GM13976 (cell line): ENCODE measurements around the gene CLCNKB.
"Not testable (repeated sequence)": the region's sequence is repeated elsewhere in the genome, so short reads cannot be mapped to it uniquely, and the experiment has no call there.

Experiments used
- DNase-seq: peaks from one replicate; pipeline ENCODE4 v3.0.0; 2012; ENCODE audit warnings: low spot score
- CTCF ChIP-seq: IDR thresholded peaks from 2 replicates; pipeline ENCODE4 v1.5.1; 2012; ENCODE audit warnings: borderline replicate concordance, mild to moderate bottlenecking; ENCODE audit not compliant: insufficient read depth; ENCODE audit errors: extremely low read depth, missing control alignments, control extremely low read depth
- in situ Hi-C: fragments of 300-500 bp; cut with MboI; formaldehyde crosslinking; loops from one replicate; pipeline ENCODE4 v1.12.0; 2022; ENCODE audit warnings: low sequenced_read_pairs, mixed read lengths, inconsistent platforms; ENCODE audit not compliant: unreplicated experiment

Gene CLCNKB

GRCh38 chr1:16054598-16055540, 11.3 kb downstream of the CLCNKB start:
- TF ChIP-seq CTCF, result no peak
- DNase-seq, result no peak
- in situ Hi-C loops, result no loop called here

- DNase-seq, result peak; percentile 94
- in situ Hi-C loops, result no loop called here
- TF ChIP-seq CTCF, result peak; percentile 97
Observed at GRCh38 chr1:16055613-16056520, 12.3 kb downstream of the CLCNKB start.

- in situ Hi-C loops, DNase-seq: not testable (repeated sequence)
Observed at GRCh38 chr1:16056521-16056912, 12.9 kb downstream of the CLCNKB start.

- in situ Hi-C loops, DNase-seq: not testable (repeated sequence)
Observed at GRCh38 chr1:16057314-16057915, 13.8 kb downstream of the CLCNKB start.

GRCh38 chr1:16058394-16059120, 15.0 kb downstream of the CLCNKB start:
- DNase-seq, in situ Hi-C loops: not testable (repeated sequence)

GRCh38 chr1:16061266-16061665, 17.7 kb downstream of the CLCNKB start:
- in situ Hi-C loops, result no loop called here
- no peak for DNase-seq
- no peak for TF ChIP-seq CTCF

- in situ Hi-C loops, DNase-seq: not testable (repeated sequence)
Observed at GRCh38 chr1:16061989-16062686, 18.6 kb downstream of the CLCNKB start.

GRCh38 chr1:16062687-16063075, 19.1 kb downstream of the CLCNKB start:
- in situ Hi-C loops, DNase-seq: not testable (repeated sequence)
